LHCN-M2 (cell line): ENCODE results near the gene CNEP1R1. TPM values are rescaled to one million over a fixed set of nuclear protein-coding genes. Genes with fewer than 3 reads are reported as not detected.
A peak's percentile ranks its signal among the peaks of the same experiment; 100 is the strongest.

ENCODE experiments used
- DNase-seq: peaks from one replicate; pipeline ENCODE4 v3.0.0-alpha.2; 2012; ENCODE audit warnings: low read depth
- total RNA-seq: library from RNA; depleted of rRNA; stranded (reverse); fragments of >200 nt; gene quantifications from 2 replicates; pipeline ENCODE4 v1.2.3, GENCODE V29; 2014; rRNA removed

CNEP1R1 gene
- total RNA-seq, 1 experiment from 2014 or later, result 32.4 TPM

- no peak for DNase-seq
Measured at GRCh38 chr16:50065241-50065623, 40.2 kb downstream of the CNEP1R1 start.

GRCh38 chr16:50065624-50066481 lies 40.8 kb downstream of the CNEP1R1 start, which contains the start of gene HEATR3:
HEATR3 (plus strand) TSS chr16:50065970; CDS start chr16:50066132, 162 bp downstream.
- peak; percentile 85 for DNase-seq

GRCh38 chr16:50066482-50067289 lies 41.7 kb downstream of the CNEP1R1 start:
- DNase-seq, result no peak

- DNase-seq, result peak; percentile 59
Measured at GRCh38 chr16:50067290-50067853, 42.3 kb downstream of the CNEP1R1 start.

- peak; percentile 14 for DNase-seq
Measured at GRCh38 chr16:50068550-50068949, 43.5 kb downstream of the CNEP1R1 start.

- no peak for DNase-seq
Measured at GRCh38 chr16:50069060-50069459, 44.0 kb downstream of the CNEP1R1 start.

- DNase-seq, result no peak
Measured at GRCh38 chr16:50071075-50071671, 46.1 kb downstream of the CNEP1R1 start.

GRCh38 chr16:50072730-50073129 lies 47.7 kb downstream of the CNEP1R1 start:
- DNase-seq, result no peak

GRCh38 chr16:50079397-50080140 lies 54.5 kb downstream of the CNEP1R1 start:
- no peak for DNase-seq

GRCh38 chr16:50081428-50082018 lies 56.5 kb downstream of the CNEP1R1 start:
- DNase-seq, result no peak

GRCh38 chr16:50083996-50084395 lies 59.0 kb downstream of the CNEP1R1 start:
- DNase-seq, result no peak

- DNase-seq, result no peak
Measured at GRCh38 chr16:50086176-50086575, 61.2 kb downstream of the CNEP1R1 start.

Other genes starting within 250 kb of the CNEP1R1 start
- not detected in 2 replicates for gene ZNF423, start 169.1 kb upstream of the CNEP1R1 start, total RNA-seq
- gene HEATR3, start 40.7 kb downstream of the CNEP1R1 start, total RNA-seq, result 32.3 and 38.6 TPM in 2 replicates
- 11.6 and 13.5 TPM in 2 replicates for gene TENT4B, start 128.1 kb downstream of the CNEP1R1 start, total RNA-seq
- 38.5 and 40.7 TPM in 2 replicates for gene ADCY7, start 241.3 kb downstream of the CNEP1R1 start, total RNA-seq